IMR-90 (cell line): ENCODE results near the gene FSTL5. TPM values are rescaled to one million over a fixed set of nuclear protein-coding genes. Genes with fewer than 3 reads are reported as not detected.

Source experiments
- ATAC-seq: fragments of 200-7000 bp; cut with Tn5 transposase; 2 replicates; pipeline ENCODE4 v1.9.1; 2020; ENCODE audit warnings: low read depth, mild to moderate bottlenecking, moderate library complexity
- BruUV-seq: library from RNA; stranded (reverse); fragments of 400-500 nt; replicated peaks from 2 replicates; lab custom pipeline; 2021; lab: Mats Ljungman, UMichigan
- CTCF ChIA-PET: fragments of 300-600 bp; formaldehyde crosslinking; extraction: SDS; loops from one replicate; lab custom pipeline; 2021; ENCODE audit warnings: antibody characterized with exemption; lab: Yijun Ruan, JAX
- POLR2A ChIA-PET: fragments of 300-600 bp; sonication (Branson Sonifier 250); formaldehyde crosslinking; loops from one replicate; lab custom pipeline; 2022; ENCODE audit warnings: antibody characterized with exemption; ENCODE audit not compliant: unreplicated experiment; lab: Charles Lee
- DNase-seq: peaks from one replicate; pipeline ENCODE4 v3.0.0; 2013
- H2AFZ ChIP-seq: replicated peaks from 2 replicates; pipeline ENCODE3; 2013; ENCODE audit warnings: low read length, mild to moderate bottlenecking; ENCODE audit not compliant: poor library complexity
- H2AK5ac ChIP-seq: 2 replicates; pipeline ENCODE4 v1.6.1; 2013; ENCODE audit warnings: low read depth, low read length, inconsistent platforms
- H2AK9ac ChIP-seq: replicated peaks from 2 replicates; pipeline ENCODE3; 2013; ENCODE audit warnings: mild to moderate bottlenecking, low read depth, low read length, moderate library complexity; ENCODE audit not compliant: poor library complexity
- H2BK120ac ChIP-seq: 2 replicates; pipeline ENCODE4 v1.6.1; 2013; ENCODE audit warnings: low read depth, low read length, inconsistent platforms
- H2BK15ac ChIP-seq: 3 replicates; pipeline ENCODE4 v1.6.1; 2013; ENCODE audit warnings: low read depth, low read length, inconsistent platforms
- H2BK20ac ChIP-seq: 2 replicates; pipeline ENCODE4 v1.6.1; 2013; ENCODE audit warnings: low read depth, mild to moderate bottlenecking, inconsistent platforms, low read length, moderate library complexity
- H2BK5ac ChIP-seq: 2 replicates; pipeline ENCODE4 v1.6.1; 2013; ENCODE audit warnings: mild to moderate bottlenecking, low read depth, low read length, inconsistent platforms; ENCODE audit not compliant: poor library complexity, severe bottlenecking
- H3K14ac ChIP-seq: replicated peaks from 2 replicates; pipeline ENCODE4 v1.6.1; 2013; ENCODE audit warnings: low read depth, low read length, inconsistent platforms
- H3K18ac ChIP-seq: 2 replicates; pipeline ENCODE4 v1.6.1; 2013; ENCODE audit warnings: low read depth, low read length, control low read depth
- H3K23ac ChIP-seq: 2 replicates; pipeline ENCODE4 v1.6.1; 2013; ENCODE audit warnings: low read depth, low read length, inconsistent platforms
- H3K27ac ChIP-seq: 2 replicates; pipeline ENCODE4 v1.5.1; 2013; ENCODE audit warnings: mild to moderate bottlenecking, control low read depth, low read length; ENCODE audit not compliant: insufficient read depth
- H3K27me3 ChIP-seq: 2 replicates; pipeline ENCODE4 v1.6.1; 2013; ENCODE audit warnings: low read length; ENCODE audit not compliant: control insufficient read depth, insufficient read depth
- H3K36me3 ChIP-seq: 2 replicates; pipeline ENCODE4 v1.6.1; 2013; ENCODE audit warnings: low read length, mixed read lengths; ENCODE audit not compliant: control insufficient read depth, insufficient read depth
- H3K4ac ChIP-seq: 2 replicates; pipeline ENCODE4 v1.6.1; 2013; ENCODE audit warnings: low read depth, low read length, inconsistent platforms
- H3K4me1 ChIP-seq: 2 replicates; pipeline ENCODE4 v1.6.1; 2013; ENCODE audit warnings: low read length, mixed read lengths; ENCODE audit not compliant: control insufficient read depth, insufficient read depth
- H3K4me2 ChIP-seq: 2 replicates; pipeline ENCODE4 v1.6.1; 2013; ENCODE audit warnings: low read depth, mild to moderate bottlenecking, control low read depth, low read length, moderate library complexity
- H3K4me3 ChIP-seq: 2 replicates; pipeline ENCODE4 v1.5.1; 2013; ENCODE audit warnings: low read depth, mild to moderate bottlenecking, control low read depth, low read length, moderate library complexity; ENCODE audit not compliant: insufficient read depth
- H3K56ac ChIP-seq: 2 replicates; pipeline ENCODE4 v1.6.1; 2013; ENCODE audit warnings: low read length, inconsistent platforms; ENCODE audit not compliant: insufficient read depth; ENCODE audit errors: extremely low read depth
- H3K79me1 ChIP-seq, 2 experiments: 2 replicates each; pipeline ENCODE4 v1.6.1; 2013; ENCODE audit warnings: low read length in 2 of 2, inconsistent platforms in 1 of 2, low read depth in 1 of 2
- H3K9ac ChIP-seq: 2 replicates; pipeline ENCODE4 v1.6.1; 2013; ENCODE audit warnings: low read depth, low read length, control low read depth
- H3K9me1 ChIP-seq: 2 replicates; pipeline ENCODE4 v1.6.1; 2013; ENCODE audit warnings: low read length, inconsistent platforms; ENCODE audit not compliant: insufficient read depth
- H3K9me3 ChIP-seq: 2 replicates; pipeline ENCODE4 v1.6.1; 2013; ENCODE audit warnings: low read length; ENCODE audit not compliant: control insufficient read depth, insufficient read depth
- H4K20me1 ChIP-seq: 2 replicates; pipeline ENCODE4 v1.6.1; 2013; ENCODE audit warnings: low read length, inconsistent platforms; ENCODE audit not compliant: insufficient read depth
- H4K5ac ChIP-seq: 2 replicates; pipeline ENCODE4 v1.6.1; 2013; ENCODE audit warnings: mild to moderate bottlenecking, low read depth, low read length, control low read depth
- H4K8ac ChIP-seq, 2 experiments: 2 replicates each; pipeline ENCODE4 v1.6.1; 2013; ENCODE audit warnings: low read depth in 2 of 2, low read length in 2 of 2, control low read depth in 1 of 2, inconsistent platforms in 1 of 2
- H4K91ac ChIP-seq: 2 replicates; pipeline ENCODE4 v1.6.1; 2013; ENCODE audit warnings: low read depth, low read length, inconsistent platforms; ENCODE audit not compliant: insufficient read depth
- BHLHE40 ChIP-seq: fragments of 150-350 bp; IDR thresholded peaks from 2 replicates; pipeline ENCODE4 v1.6.1; 2016; ENCODE audit warnings: mild to moderate bottlenecking, low read depth, low read length
- CEBPB ChIP-seq: IDR thresholded peaks from 2 replicates; pipeline ENCODE4 v1.6.1; 2012; ENCODE audit warnings: low read depth, low read length, improper control_type of control experiment
- ELK1 ChIP-seq: fragments of 150-350 bp; IDR thresholded peaks from 2 replicates; pipeline ENCODE4 v1.6.1; 2016; ENCODE audit warnings: low read depth, mild to moderate bottlenecking, low read length, moderate library complexity, borderline replicate concordance
- FOS ChIP-seq: fragments of 150-350 bp; IDR thresholded peaks from 2 replicates; pipeline ENCODE4 v1.6.1; 2016; ENCODE audit warnings: low read depth, low read length
- POLR2A ChIP-seq: IDR thresholded peaks from 2 replicates; pipeline ENCODE4 v1.6.1; 2012; ENCODE audit warnings: mild to moderate bottlenecking, low read depth, low read length
- RAD21 ChIP-seq: IDR thresholded peaks from 2 replicates; pipeline ENCODE4 v1.6.1; 2012; ENCODE audit warnings: low read length, improper control_type of control experiment
- RCOR1 ChIP-seq: IDR thresholded peaks from 2 replicates; pipeline ENCODE4 v1.6.1; 2012; ENCODE audit warnings: mild to moderate bottlenecking, low read length, improper control_type of control experiment; ENCODE audit not compliant: insufficient replicate concordance
- SMC3 ChIP-seq: fragments of 150-350 bp; IDR thresholded peaks from 2 replicates; pipeline ENCODE4 v1.6.1; 2016; ENCODE audit warnings: low read depth, mild to moderate bottlenecking, antibody characterized with exemption, low read length, moderate library complexity
- WGBS, 2 experiments: methylation state at CpG; one replicate each; pipeline versions ENCODE4 v1.1.5 to v1.1.7; 2013; ENCODE audit warnings: missing lambda C conversion rate in 2 of 2; ENCODE audit not compliant: insufficient read length in 1 of 2; ENCODE audit errors: extremely low coverage in 2 of 2; 5-methylcytosine and 5-hydroxymethylcytosine counted together
- dilution Hi-C: fragments of 300-500 bp; cut with HindIII; formaldehyde crosslinking; loops from one replicate; pipeline ENCODE4 v1.14.3; 2018; ENCODE audit warnings: low sequenced_read_pairs; ENCODE audit not compliant: unreplicated experiment
- in situ Hi-C: fragments of 300-500 bp; cut with MboI; formaldehyde crosslinking; loops from 3 replicates; pipeline ENCODE4 v1.14.3; 2019; ENCODE audit warnings: low sequenced_read_pairs, inconsistent platforms, mixed read lengths
- intact Hi-C: fragments of 100-400 bp; cut with micrococcal nuclease; formaldehyde crosslinking; loops from 2 replicates; pipeline ENCODE4 v1.10.0; 2022
- polyA plus RNA-seq, 3 experiments: library from polyadenylated mRNA; depleted of rRNA; stranded (reverse); fragments of >200 nt; gene quantifications; 2 replicates each; pipeline ENCODE4 v1.2.3, GENCODE V29; 2012; ENCODE audit warnings: low replicate concordance in 1 of 3
- total RNA-seq: library from RNA; depleted of rRNA; stranded (reverse); fragments of >200 nt; gene quantifications from 2 replicates; pipeline ENCODE4 v1.2.3, GENCODE V29; 2012
- TF ChIP-seq, protein P1 (sequence below): conservative IDR thresholded peaks from 2 replicates; pipeline ENCODE4 v1.5.1; 2012; ENCODE audit warnings: mild to moderate bottlenecking, low read depth, low read length, improper control_type of control experiment

Gene FSTL5
- total and polyA plus RNA-seq, 2 of the 4 experiments (the other 2 are of a cell fraction), result under 0.01 TPM; not detected in 1

DNA sequence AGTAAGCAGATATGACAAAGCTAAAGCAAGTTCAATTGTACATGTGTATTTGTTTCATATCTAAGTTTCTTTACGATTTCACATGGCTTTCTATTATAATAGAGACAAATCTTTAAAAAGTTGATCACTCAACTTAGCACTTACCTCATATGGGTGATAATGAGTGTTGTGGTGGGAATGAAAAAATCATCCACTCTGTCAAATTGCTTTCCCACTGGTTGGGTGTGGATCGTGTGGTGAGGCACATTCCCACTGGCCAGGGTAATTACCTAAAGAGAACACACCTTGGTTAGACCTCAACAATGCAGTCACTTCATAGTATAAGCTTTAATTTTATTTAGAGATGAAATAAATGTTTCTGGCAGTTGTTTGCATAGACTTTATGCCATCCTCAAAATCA is 708.9 kb downstream of the FSTL5 start:
- Histone ChIP-seq H4K8ac (no peak overlapping the region), H3K27me3 (no peaks in the 10 kb centered on the region), H2BK15ac (no peak overlapping the region), H4K91ac (no peak overlapping the region), H3K9me3 (peaks cover under 1% of the 10 kb centered on the region; the same call in 1 of the 2 replicates), H3K36me3 (no peaks in the 10 kb centered on the region), H2AK5ac (no peak overlapping the region), H3K18ac (no peak overlapping the region), H4K20me1 (no peaks in the 10 kb centered on the region), H2AFZ (no peak overlapping the region), H3K4me3 (no peak overlapping the region), H2BK20ac (no peak overlapping the region), H3K14ac (no peak overlapping the region), H2AK9ac (no peak overlapping the region), H3K4ac (no peak overlapping the region), H3K9ac (no peak overlapping the region), H3K23ac (no peak overlapping the region), H3K4me1 (no peaks in the 10 kb centered on the region), H3K9me1 (no peaks in the 10 kb centered on the region), H3K27ac (no peak overlapping the region), H3K79me1 (no peaks in the 10 kb centered on the region), H2BK5ac (no peak overlapping the region), H3K56ac (no peak overlapping the region), H3K4me2 (no peak overlapping the region), H4K5ac (no peak overlapping the region), H2BK120ac (no peak overlapping the region)
- DNase-seq, result no peak
- intact Hi-C loops (no loop called here), in situ Hi-C loops (no loop called here), dilution Hi-C loops (no loop called here)
- ChIA-PET CTCF (no interaction called here), POLR2A (no interaction called here)
- TF ChIP-seq FOS, result no peak
- no peak for TF ChIP-seq BHLHE40
- TF ChIP-seq, protein P1, sequence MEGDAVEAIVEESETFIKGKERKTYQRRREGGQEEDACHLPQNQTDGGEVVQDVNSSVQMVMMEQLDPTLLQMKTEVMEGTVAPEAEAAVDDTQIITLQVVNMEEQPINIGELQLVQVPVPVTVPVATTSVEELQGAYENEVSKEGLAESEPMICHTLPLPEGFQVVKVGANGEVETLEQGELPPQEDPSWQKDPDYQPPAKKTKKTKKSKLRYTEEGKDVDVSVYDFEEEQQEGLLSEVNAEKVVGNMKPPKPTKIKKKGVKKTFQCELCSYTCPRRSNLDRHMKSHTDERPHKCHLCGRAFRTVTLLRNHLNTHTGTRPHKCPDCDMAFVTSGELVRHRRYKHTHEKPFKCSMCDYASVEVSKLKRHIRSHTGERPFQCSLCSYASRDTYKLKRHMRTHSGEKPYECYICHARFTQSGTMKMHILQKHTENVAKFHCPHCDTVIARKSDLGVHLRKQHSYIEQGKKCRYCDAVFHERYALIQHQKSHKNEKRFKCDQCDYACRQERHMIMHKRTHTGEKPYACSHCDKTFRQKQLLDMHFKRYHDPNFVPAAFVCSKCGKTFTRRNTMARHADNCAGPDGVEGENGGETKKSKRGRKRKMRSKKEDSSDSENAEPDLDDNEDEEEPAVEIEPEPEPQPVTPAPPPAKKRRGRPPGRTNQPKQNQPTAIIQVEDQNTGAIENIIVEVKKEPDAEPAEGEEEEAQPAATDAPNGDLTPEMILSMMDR, result no peak
- no peak for TF ChIP-seq CEBPB
- TF ChIP-seq RCOR1, result no peak
- no peak for TF ChIP-seq SMC3
- TF ChIP-seq ELK1, result no peak
- no peak for TF ChIP-seq RAD21
- TF ChIP-seq POLR2A, result no peak
- no TSS peak for BruUV-seq
- no peak for ATAC-seq
- WGBS, 2 experiments, result no CpG with 5 or more reads among the region's 2 CpGs
